Brain pericyte (primary cell): ENCODE data around the gene EML4.

Source experiments
- DNase-seq: peaks from one replicate; pipeline ENCODE4 v3.0.0-alpha.2; 2012; ENCODE audit warnings: low read depth, low spot score

EML4 gene

GRCh38 chr2:42224422-42225067, 55.4 kb downstream of the EML4 start:
- no peak for DNase-seq

GRCh38 chr2:42225573-42225972, 56.4 kb downstream of the EML4 start:
- DNase-seq, result no peak

GRCh38 chr2:42227491-42227890, 58.3 kb downstream of the EML4 start:
- DNase-seq, result no peak

- DNase-seq, result no peak
These were observed 58.9 kb downstream of the EML4 start for GRCh38 chr2:42228101-42228500.

- DNase-seq, result no peak
These were observed 60.8 kb downstream of the EML4 start for GRCh38 chr2:42229949-42230348.

- no peak for DNase-seq
These were observed 61.7 kb downstream of the EML4 start for GRCh38 chr2:42230891-42231290.

GRCh38 chr2:42232024-42232423, 62.9 kb downstream of the EML4 start:
- DNase-seq, result no peak

- DNase-seq, result no peak
These were observed 64.9 kb downstream of the EML4 start for GRCh38 chr2:42233976-42234441.

- DNase-seq, result no peak
These were observed 67.8 kb downstream of the EML4 start for GRCh38 chr2:42236911-42237310.

- no peak for DNase-seq
These were observed 69.6 kb downstream of the EML4 start for GRCh38 chr2:42238644-42239288.

- no peak for DNase-seq
These were observed 70.1 kb downstream of the EML4 start for GRCh38 chr2:42239289-42239661.

- no peak for DNase-seq
These were observed 70.7 kb downstream of the EML4 start for GRCh38 chr2:42239811-42240210.

GRCh38 chr2:42241517-42241916, 72.4 kb downstream of the EML4 start:
- no peak for DNase-seq

- DNase-seq, result no peak
These were observed 74.1 kb downstream of the EML4 start for GRCh38 chr2:42243297-42243696.

GRCh38 chr2:42244520-42244919, 75.4 kb downstream of the EML4 start:
- DNase-seq, result no peak

GRCh38 chr2:42245396-42245795, 76.2 kb downstream of the EML4 start:
- no peak for DNase-seq

- DNase-seq, result no peak
These were observed 77.4 kb downstream of the EML4 start for GRCh38 chr2:42246562-42246961.

- DNase-seq, result no peak
These were observed 79.7 kb downstream of the EML4 start for GRCh38 chr2:42248846-42249245.

GRCh38 chr2:42249284-42249683, 80.1 kb downstream of the EML4 start:
- DNase-seq, result no peak

- no peak for DNase-seq
These were observed 80.7 kb downstream of the EML4 start for GRCh38 chr2:42249887-42250286.

GRCh38 chr2:42250925-42251324, 81.8 kb downstream of the EML4 start:
- no peak for DNase-seq

- no peak for DNase-seq
These were observed 83.3 kb downstream of the EML4 start for GRCh38 chr2:42252464-42252863.

- no peak for DNase-seq
These were observed 85.2 kb downstream of the EML4 start for GRCh38 chr2:42254186-42254895.
